ENCODE measurements around the gene COG4. TPM values are rescaled to one million over a fixed set of nuclear protein-coding genes. Genes with fewer than 3 reads are reported as not detected.

Gene COG4
- total and polyA plus RNA-seq, 7 donors: 29.1 to 80.3 (median 53.0) TPM

- no peak for ATAC-seq
- H3K27ac ChIP-seq: no peak overlapping the region
- H3K36me3 ChIP-seq (ENCODE audit: insufficient read depth in 1 of 2, low read depth in 1 of 2): peaks cover 0 to 50% of the 10 kb centered on the region in 2 donors
- intact Hi-C loops (cut with DNase I): no loop called here
- no peaks in the 10 kb centered on the region for H3K27me3 ChIP-seq (ENCODE audit: insufficient read depth in 3 of 3, low read length in 2 of 3)
- H3K9me3 ChIP-seq: no peaks in the 10 kb centered on the region
- peaks cover 25% of the 10 kb centered on the region for H3K4me1 ChIP-seq
- whole genome bisulfite sequencing, 3 donors: 89 to 92% (median 91%) methylated on average over 24 of the region's 24 CpGs
- no peak for TF ChIP-seq CTCF (IDR thresholded peaks at IDR 0.05)
- no peak overlapping the region for H3K4me3 ChIP-seq
- no peak for DNase-seq
Measured at GRCh38 chr16:70475054-70475871, 48.1 kb downstream of the COG4 start.

- DNase-seq (no peak), ATAC-seq (no peak)
- no peak overlapping the region for H3K27ac ChIP-seq
- H3K4me1 ChIP-seq: peaks cover 21% of the 10 kb centered on the region
- intact Hi-C loops (cut with DNase I): loop anchor here (5.0 kb wide), 2 partner anchors 82 to 102 kb away; no protein-coding TSS in a partner anchor
- TF ChIP-seq CTCF (IDR thresholded peaks at IDR 0.05): no peak
- 91 to 95% (median 93%) methylated on average over 18 to 22 of the region's 22 CpGs for WGBS, 3 donors
- H3K4me3 ChIP-seq: no peak overlapping the region
- no peaks in the 10 kb centered on the region for H3K27me3 ChIP-seq (ENCODE audit: insufficient read depth in 3 of 3, low read length in 2 of 3)
- peaks cover 0 to 43% of the 10 kb centered on the region in 2 donors for H3K36me3 ChIP-seq (ENCODE audit: insufficient read depth in 1 of 2, low read depth in 1 of 2)
- no peaks in the 10 kb centered on the region for H3K9me3 ChIP-seq
Measured at GRCh38 chr16:70474320-70475053, 48.9 kb downstream of the COG4 start.

- TF ChIP-seq CTCF (IDR thresholded peaks at IDR 0.05): no peak
- Histone ChIP-seq H3K27ac (peak overlapping the region; percentile 53), H3K4me1 (peaks cover 21% of the 10 kb centered on the region), H3K27me3 (ENCODE audit: insufficient read depth in 3 of 3, low read length in 2 of 3) (no peaks in the 10 kb centered on the region), H3K36me3 (ENCODE audit: insufficient read depth in 1 of 2, low read depth in 1 of 2) (peaks cover 0 to 35% of the 10 kb centered on the region in 2 donors), H3K4me3 (no peak overlapping the region), H3K9me3 (no peaks in the 10 kb centered on the region)
- intact Hi-C loops (cut with DNase I): loop anchor here (5.0 kb wide), 2 partner anchors 81 to 101 kb away; no protein-coding TSS in a partner anchor
- ATAC-seq (no peak), DNase-seq (no peak)
- WGBS, 3 donors: 91 to 93% (median 91%) methylated on average over 18 to 21 of the region's 21 CpGs
Measured at GRCh38 chr16:70473446-70474319, 49.7 kb downstream of the COG4 start.

- no peak overlapping the region for H3K4me3 ChIP-seq
- H3K27ac ChIP-seq: peak overlapping the region; percentile 53
- peak; percentile 13 for TF ChIP-seq CTCF (IDR thresholded peaks at IDR 0.05)
- no peaks in the 10 kb centered on the region for H3K27me3 ChIP-seq (ENCODE audit: insufficient read depth in 3 of 3, low read length in 2 of 3)
- ATAC-seq (peak; percentile 40 to 71 (median 61)), DNase-seq (peak in 1 of 2 donors; percentile 83)
- H3K36me3 ChIP-seq (ENCODE audit: insufficient read depth in 1 of 2, low read depth in 1 of 2): peaks cover 0 to 27% of the 10 kb centered on the region in 2 donors
- peaks cover 23% of the 10 kb centered on the region for H3K4me1 ChIP-seq
- H3K9me3 ChIP-seq: no peaks in the 10 kb centered on the region
- intact Hi-C loops (cut with DNase I): loop anchor here (5.0 kb wide), 2 partner anchors 81 to 101 kb away; no protein-coding TSS in a partner anchor
- WGBS, 3 donors: 47 to 70% (median 51%) methylated on average over 27 to 28 of the region's 28 CpGs
Measured at GRCh38 chr16:70472786-70473433, 50.4 kb downstream of the COG4 start.

All from psoas muscle (tissue), 8 donors.